ENCODE measurements around the gene CCDC197. TPM values are rescaled to one million over a fixed set of nuclear protein-coding genes. Genes with fewer than 3 reads are reported as not detected.
A peak's percentile ranks its signal among the peaks of the same experiment; 100 is the strongest.

Gene CCDC197
- total RNA-seq, 2 donors from 2014 or later: not detected

DNA sequence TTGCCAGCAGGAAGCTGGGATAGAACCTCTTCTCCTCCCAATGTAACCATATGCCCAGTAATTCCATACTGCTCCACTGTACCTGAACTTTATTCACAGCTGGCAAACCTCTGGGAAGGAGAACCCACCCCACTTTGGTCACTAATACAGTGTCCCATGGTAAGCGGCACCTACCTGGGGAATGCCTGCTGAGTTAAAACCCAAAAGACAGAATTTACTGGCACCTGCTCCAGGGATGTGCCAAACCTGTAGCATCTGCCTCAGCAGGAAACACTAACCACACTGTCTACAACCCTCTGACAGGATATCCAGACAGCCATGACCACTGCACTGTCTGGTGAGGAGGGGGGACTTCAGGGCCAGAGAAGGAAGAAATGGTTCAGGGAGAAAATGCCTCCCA, 57.3 kb downstream of the CCDC197 start:
- peaks cover 94% of the 10 kb centered on the region for H3K36me3 ChIP-seq (ENCODE audit: control insufficient read depth, insufficient read depth, low read length)
- DNase-seq: no peak
- no peaks in the 10 kb centered on the region for H3K4me1 ChIP-seq (ENCODE audit: control insufficient read depth, insufficient read depth, low read length)
- H3K9me3 Mint-ChIP-seq: no peaks in the 10 kb centered on the region
- H3K4me3 Mint-ChIP-seq: no peak overlapping the region
- peaks cover 78% of the 10 kb centered on the region for H3K36me3 Mint-ChIP-seq (ENCODE audit: low read depth)
- H3K27ac ChIP-seq (ENCODE audit: low read depth, low read length): no peak overlapping the region
- TF ChIP-seq CTCF (conservative IDR thresholded peaks at IDR 0.05): no peak
- no peaks in the 10 kb centered on the region for H3K27me3 ChIP-seq (ENCODE audit: control insufficient read depth, insufficient read depth, low read length, poor library complexity, severe bottlenecking)
- no peaks in the 10 kb centered on the region for H3K9me3 ChIP-seq (ENCODE audit: control insufficient read depth, low read length)
- H3K4me3 ChIP-seq (ENCODE audit: low read length): no peak overlapping the region
- no peaks in the 10 kb centered on the region for H3K27me3 Mint-ChIP-seq (ENCODE audit: insufficient read depth)
- no peaks in the 10 kb centered on the region for H3K4me1 Mint-ChIP-seq
- no peak overlapping the region for H3K27ac Mint-ChIP-seq
- no peak overlapping the region for H3K9ac ChIP-seq (ENCODE audit: extremely low read depth, low read length, poor library complexity, severe bottlenecking)
- 100% methylated on average over 1 of the region's 1 CpG for WGBS, 2 experiments (ENCODE audit: insufficient coverage in 1 of 2, insufficient read length in 1 of 2)

- Histone ChIP-seq H3K36me3 (ENCODE audit: control insufficient read depth, insufficient read depth, low read length) (peaks cover 95% of the 10 kb centered on the region), H3K4me3 (ENCODE audit: low read length) (no peak overlapping the region), H3K9me3 (ENCODE audit: control insufficient read depth, low read length) (no peaks in the 10 kb centered on the region), H3K27me3 (ENCODE audit: control insufficient read depth, insufficient read depth, low read length, poor library complexity, severe bottlenecking) (no peaks in the 10 kb centered on the region), H3K9ac (ENCODE audit: extremely low read depth, low read length, poor library complexity, severe bottlenecking) (no peak overlapping the region), H3K27ac (ENCODE audit: low read depth, low read length) (no peak overlapping the region), H3K4me1 (ENCODE audit: control insufficient read depth, insufficient read depth, low read length) (no peaks in the 10 kb centered on the region)
- Mint-ChIP-seq H3K4me1 (no peaks in the 10 kb centered on the region), H3K36me3 (ENCODE audit: low read depth) (peaks cover 79% of the 10 kb centered on the region), H3K9me3 (no peaks in the 10 kb centered on the region), H3K27me3 (ENCODE audit: insufficient read depth) (no peaks in the 10 kb centered on the region), H3K27ac (no peak overlapping the region), H3K4me3 (no peak overlapping the region)
- DNase-seq: peak; percentile 7
- TF ChIP-seq CTCF (conservative IDR thresholded peaks at IDR 0.05): no peak
- WGBS, 2 experiments (ENCODE audit: insufficient coverage in 1 of 2, insufficient read length in 1 of 2): 94 to 96% methylated on average over 3 to 7 of the region's 7 CpGs
Observed at GRCh38 chr14:94054936-94055335, 57.8 kb downstream of the CCDC197 start.

GRCh38 chr14:94056579-94057308, 59.6 kb downstream of the CCDC197 start:
- H3K27ac ChIP-seq (ENCODE audit: low read depth, low read length): no peak overlapping the region
- H3K27me3 Mint-ChIP-seq (ENCODE audit: insufficient read depth): no peaks in the 10 kb centered on the region
- DNase-seq: no peak
- H3K36me3 ChIP-seq (ENCODE audit: control insufficient read depth, insufficient read depth, low read length): peaks cover 96% of the 10 kb centered on the region
- no peaks in the 10 kb centered on the region for H3K9me3 Mint-ChIP-seq
- 91% methylated on average over 5 to 6 of the region's 6 CpGs for WGBS, 2 experiments (ENCODE audit: insufficient coverage in 1 of 2, insufficient read length in 1 of 2)
- TF ChIP-seq CTCF (conservative IDR thresholded peaks at IDR 0.05): no peak
- H3K36me3 Mint-ChIP-seq (ENCODE audit: low read depth): peaks cover 82% of the 10 kb centered on the region
- H3K27me3 ChIP-seq (ENCODE audit: control insufficient read depth, insufficient read depth, low read length, poor library complexity, severe bottlenecking): no peaks in the 10 kb centered on the region
- H3K4me1 ChIP-seq (ENCODE audit: control insufficient read depth, insufficient read depth, low read length): no peaks in the 10 kb centered on the region
- H3K9me3 ChIP-seq (ENCODE audit: control insufficient read depth, low read length): no peaks in the 10 kb centered on the region
- H3K4me3 ChIP-seq (ENCODE audit: low read length): no peak overlapping the region
- H3K9ac ChIP-seq (ENCODE audit: extremely low read depth, low read length, poor library complexity, severe bottlenecking): no peak overlapping the region
- H3K4me3 Mint-ChIP-seq: no peak overlapping the region
- H3K4me1 Mint-ChIP-seq: no peaks in the 10 kb centered on the region
- H3K27ac Mint-ChIP-seq: no peak overlapping the region
